H9 (cell line): Measurements from ENCODE around the gene ATP2A2. TPM values are rescaled to one million over a fixed set of nuclear protein-coding genes. Genes with fewer than 3 reads are reported as not detected.

Source experiments
- DNase-seq: peaks from one replicate; pipeline ENCODE4 v3.0.0-alpha.2; 2017
- H2AFZ ChIP-seq: one replicate; pipeline ENCODE4 v1.6.1; 2013; ENCODE audit warnings: mild to moderate bottlenecking, low read length, control low read depth, moderate library complexity
- H2AK5ac ChIP-seq: 2 replicates; pipeline ENCODE4 v1.6.1; 2013; ENCODE audit warnings: low read length, control low read depth, mixed read lengths; ENCODE audit not compliant: insufficient read length
- H2BK120ac ChIP-seq: one replicate; pipeline ENCODE4 v1.6.1; 2013; ENCODE audit warnings: low read depth, mild to moderate bottlenecking, low read length, control low read depth, inconsistent platforms; ENCODE audit not compliant: poor library complexity, severe bottlenecking
- H2BK12ac ChIP-seq: 2 replicates; pipeline ENCODE4 v1.6.1; 2013; ENCODE audit warnings: low read length, control low read depth, mixed read lengths, low read depth; ENCODE audit not compliant: insufficient read length
- H2BK15ac ChIP-seq: 2 replicates; pipeline ENCODE4 v1.6.1; 2013; ENCODE audit warnings: low read depth, low read length, control low read depth
- H2BK20ac ChIP-seq: one replicate; pipeline ENCODE4 v1.6.1; 2013; ENCODE audit warnings: low read depth, mild to moderate bottlenecking, low read length, control low read depth, inconsistent platforms; ENCODE audit not compliant: poor library complexity, severe bottlenecking
- H2BK5ac ChIP-seq: 2 replicates; pipeline ENCODE4 v1.6.1; 2013; ENCODE audit warnings: low read length, control low read depth, mixed read lengths; ENCODE audit not compliant: insufficient read length
- H3K14ac ChIP-seq: 2 replicates; pipeline ENCODE4 v1.6.1; 2013; ENCODE audit warnings: low read length, control low read depth; ENCODE audit not compliant: insufficient read depth
- H3K18ac ChIP-seq: 2 replicates; pipeline ENCODE4 v1.6.1; 2013; ENCODE audit warnings: low read depth, mild to moderate bottlenecking, mixed read lengths, low read length, control low read depth; ENCODE audit not compliant: insufficient read length
- H3K23ac ChIP-seq: 2 replicates; pipeline ENCODE4 v1.6.1; 2013; ENCODE audit warnings: low read length, control low read depth, mixed read lengths, low read depth; ENCODE audit not compliant: insufficient read length
- H3K23me2 ChIP-seq: 2 replicates; pipeline ENCODE4 v1.6.1; 2013; ENCODE audit warnings: low read depth, mild to moderate bottlenecking, mixed read lengths, low read length, control low read depth; ENCODE audit not compliant: insufficient read length, poor library complexity, severe bottlenecking
- H3K27ac ChIP-seq: 2 replicates; pipeline ENCODE4 v1.5.1; 2013; ENCODE audit warnings: low read length, control low read depth, mixed read lengths, low read depth; ENCODE audit not compliant: insufficient read length
- H3K27me3 ChIP-seq: 2 replicates; pipeline ENCODE4 v1.6.1; 2013; ENCODE audit warnings: low read length, control low read depth, inconsistent platforms; ENCODE audit not compliant: insufficient read depth
- H3K4ac ChIP-seq: 2 replicates; pipeline ENCODE4 v1.6.1; 2013; ENCODE audit warnings: low read depth, mild to moderate bottlenecking, control low read depth, inconsistent platforms, low read length, moderate library complexity
- H3K4me1 ChIP-seq: 2 replicates; pipeline ENCODE4 v1.6.1; 2013; ENCODE audit warnings: low read length, control low read depth, inconsistent platforms; ENCODE audit not compliant: insufficient read depth
- H3K4me2 ChIP-seq: 2 replicates; pipeline ENCODE4 v1.6.1; 2013; ENCODE audit warnings: low read length, control low read depth, mixed read lengths; ENCODE audit not compliant: insufficient read length, insufficient read depth
- H3K56ac ChIP-seq: 2 replicates; pipeline ENCODE4 v1.6.1; 2013; ENCODE audit warnings: low read depth, mild to moderate bottlenecking, mixed read lengths, low read length, control low read depth; ENCODE audit not compliant: insufficient read length
- H3K79me1 ChIP-seq: 2 replicates; pipeline ENCODE4 v1.6.1; 2013; ENCODE audit warnings: low read depth, mild to moderate bottlenecking, moderate library complexity, low read length, control low read depth, inconsistent platforms; ENCODE audit not compliant: insufficient read depth, poor library complexity, severe bottlenecking
- H3K79me2 ChIP-seq: 2 replicates; pipeline ENCODE4 v1.6.1; 2013; ENCODE audit warnings: low read length, control low read depth, inconsistent platforms; ENCODE audit not compliant: insufficient read depth
- H3K9ac ChIP-seq: 2 replicates; pipeline ENCODE4 v1.6.1; 2013; ENCODE audit warnings: low read length, control low read depth, mixed read lengths; ENCODE audit not compliant: insufficient read length; ENCODE audit errors: extremely low read depth
- H3K9me3 ChIP-seq: one replicate; pipeline ENCODE4 v1.6.1; 2013; ENCODE audit warnings: low read depth, low read length, inconsistent platforms; ENCODE audit not compliant: control insufficient read depth
- H3T11ph ChIP-seq: one replicate; pipeline ENCODE4 v1.6.1; 2013; ENCODE audit warnings: mild to moderate bottlenecking, low read length, control low read depth, inconsistent platforms
- H4K20me1 ChIP-seq: one replicate; pipeline ENCODE4 v1.6.1; 2013; ENCODE audit not compliant: control insufficient read depth, insufficient read length, insufficient read depth
- H4K5ac ChIP-seq: 2 replicates; pipeline ENCODE4 v1.6.1; 2013; ENCODE audit warnings: low read depth, mild to moderate bottlenecking, mixed read lengths, low read length, control low read depth; ENCODE audit not compliant: insufficient read length
- H4K8ac ChIP-seq: replicated peaks from 2 replicates; pipeline ENCODE4 v1.6.1; 2013; ENCODE audit warnings: low read length, control low read depth, mixed read lengths, low read depth; ENCODE audit not compliant: insufficient read length
- H4K91ac ChIP-seq: 2 replicates; pipeline ENCODE4 v1.6.1; 2013; ENCODE audit warnings: low read depth, mild to moderate bottlenecking, moderate library complexity, mixed read lengths, low read length, control low read depth; ENCODE audit not compliant: insufficient read length
- H3K27ac Mint-ChIP-seq, 3 experiments: 2 replicates in 2 of 3; 3 replicates in 1 of 3; pipeline ENCODE4 v1.8.0; 2020 to 2021; ENCODE audit warnings: mixed read lengths in 3 of 3, mild to moderate bottlenecking in 1 of 3, moderate library complexity in 1 of 3
- H3K27me3 Mint-ChIP-seq: 2 replicates; pipeline ENCODE4 v1.8.0; 2021; ENCODE audit warnings: low read depth, mild to moderate bottlenecking, moderate library complexity, mixed read lengths
- H3K36me3 Mint-ChIP-seq, 3 experiments: 2 replicates in 2 of 3; 3 replicates in 1 of 3; pipeline ENCODE4 v1.8.0; 2020 to 2021; ENCODE audit warnings: low read depth in 3 of 3, mixed read lengths in 3 of 3; ENCODE audit not compliant: insufficient read depth in 1 of 3
- H3K4me1 Mint-ChIP-seq, 2 experiments: 2 replicates each; pipeline ENCODE4 v1.8.0; 2020; ENCODE audit warnings: mixed read lengths in 2 of 2
- H3K4me3 Mint-ChIP-seq, 2 experiments: 2 replicates in 1 of 2; 3 replicates in 1 of 2; pipeline ENCODE4 v1.8.0; 2020 to 2021; ENCODE audit warnings: mild to moderate bottlenecking in 2 of 2, mixed read lengths in 2 of 2, moderate library complexity in 1 of 2
- H3K9me3 Mint-ChIP-seq, 2 experiments: 2 replicates in 1 of 2; 3 replicates in 1 of 2; pipeline ENCODE4 v1.8.0; 2020; ENCODE audit warnings: mild to moderate bottlenecking in 2 of 2, mixed read lengths in 2 of 2, moderate library complexity in 1 of 2
- WGBS: extraction: QIAGEN DNeasy Blood & Tissue Kit; methylation state at CpG from one replicate; pipeline ENCODE4 v1.1.7; 2013; ENCODE audit warnings: missing lambda C conversion rate, low lambda C conversion rate, mixed read lengths; ENCODE audit not compliant: insufficient read length; ENCODE audit errors: extremely low coverage; 5-methylcytosine and 5-hydroxymethylcytosine counted together
- total RNA-seq: library from RNA; stranded (reverse); gene quantifications from 2 replicates; pipeline ENCODE4 v1.2.1, GENCODE V29; 2021
- TF ChIP-seq, protein P1 (sequence below): fragments of 200-600 bp; sonication (generic); conservative IDR thresholded peaks from 3 replicates; pipeline ENCODE4 v1.8.0; 2021; ENCODE audit warnings: antibody characterized with exemption, mild to moderate bottlenecking

The ATP2A2 gene
- total RNA-seq, 1 experiment from 2014 or later, result 257 TPM

GRCh38 chr12:110248096-110248447 is 33.0 kb upstream of the ATP2A2 start:
- no CpG with 5 or more reads among the region's 4 CpGs for WGBS
- no peak overlapping the region for H3T11ph ChIP-seq
- no peak overlapping the region for H3K14ac ChIP-seq
- Mint-ChIP-seq H3K27ac (peak overlapping the region in 1 of 3 experiments; percentile 44; a peak in 1 of 7 replicates), H3K4me1 (peaks cover 24 to 38% of the 10 kb centered on the region in 2 experiments), H3K4me3 (no peak overlapping the region), H3K36me3 (peaks cover 0 to 9% (median 2%) of the 10 kb centered on the region in 3 experiments; a peak in 3 of 7 replicates), H3K27me3 (no peaks in the 10 kb centered on the region), H3K9me3 (peaks cover 0 to 7% of the 10 kb centered on the region in 2 experiments; a peak in 2 of 5 replicates)
- no peak overlapping the region for H3K56ac ChIP-seq
- no peak overlapping the region for H3K18ac ChIP-seq
- H2BK20ac ChIP-seq, result no peak overlapping the region
- no peak overlapping the region for H2AK5ac ChIP-seq
- H2BK120ac ChIP-seq, result no peak overlapping the region
- no peak overlapping the region for H4K8ac ChIP-seq
- H3K4me2 ChIP-seq, result no peak overlapping the region
- TF ChIP-seq, protein P1, sequence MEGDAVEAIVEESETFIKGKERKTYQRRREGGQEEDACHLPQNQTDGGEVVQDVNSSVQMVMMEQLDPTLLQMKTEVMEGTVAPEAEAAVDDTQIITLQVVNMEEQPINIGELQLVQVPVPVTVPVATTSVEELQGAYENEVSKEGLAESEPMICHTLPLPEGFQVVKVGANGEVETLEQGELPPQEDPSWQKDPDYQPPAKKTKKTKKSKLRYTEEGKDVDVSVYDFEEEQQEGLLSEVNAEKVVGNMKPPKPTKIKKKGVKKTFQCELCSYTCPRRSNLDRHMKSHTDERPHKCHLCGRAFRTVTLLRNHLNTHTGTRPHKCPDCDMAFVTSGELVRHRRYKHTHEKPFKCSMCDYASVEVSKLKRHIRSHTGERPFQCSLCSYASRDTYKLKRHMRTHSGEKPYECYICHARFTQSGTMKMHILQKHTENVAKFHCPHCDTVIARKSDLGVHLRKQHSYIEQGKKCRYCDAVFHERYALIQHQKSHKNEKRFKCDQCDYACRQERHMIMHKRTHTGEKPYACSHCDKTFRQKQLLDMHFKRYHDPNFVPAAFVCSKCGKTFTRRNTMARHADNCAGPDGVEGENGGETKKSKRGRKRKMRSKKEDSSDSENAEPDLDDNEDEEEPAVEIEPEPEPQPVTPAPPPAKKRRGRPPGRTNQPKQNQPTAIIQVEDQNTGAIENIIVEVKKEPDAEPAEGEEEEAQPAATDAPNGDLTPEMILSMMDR, result no peak
- no peak overlapping the region for H4K5ac ChIP-seq
- no peaks in the 10 kb centered on the region for H3K4me1 ChIP-seq
- H3K4ac ChIP-seq, result no peak overlapping the region
- H3K9ac ChIP-seq, result no peak overlapping the region
- no peak overlapping the region for H2BK12ac ChIP-seq
- H3K27ac ChIP-seq, result no peak overlapping the region
- no peaks in the 10 kb centered on the region for H3K79me1 ChIP-seq
- H2AFZ ChIP-seq, result no peak overlapping the region
- H3K23me2 ChIP-seq, result no peaks in the 10 kb centered on the region
- H2BK5ac ChIP-seq, result no peak overlapping the region
- no peaks in the 10 kb centered on the region for H3K79me2 ChIP-seq
- no peak overlapping the region for H4K91ac ChIP-seq
- DNase-seq, result no peak
- no peaks in the 10 kb centered on the region for H4K20me1 ChIP-seq
- H2BK15ac ChIP-seq, result no peak overlapping the region
- H3K9me3 ChIP-seq, result no peaks in the 10 kb centered on the region
- no peaks in the 10 kb centered on the region for H3K27me3 ChIP-seq
- H3K23ac ChIP-seq, result no peak overlapping the region
